ENCODE results near the gene SRGAP2B. TPM values are rescaled to one million over a fixed set of nuclear protein-coding genes. Genes with fewer than 3 reads are reported as not detected.
"Not testable (repeated sequence)": the region's sequence is repeated elsewhere in the genome, so short reads cannot be mapped to it uniquely, and the experiment has no call there.

Gene SRGAP2B
- total and polyA plus RNA-seq, 10 of the 15 experiments (the other 5 are each of a cell fraction or from before 2014, with no cell fraction given) = 1.2 to 8.9 (median 3.0) TPM

GRCh38 chr1:144936186-144936732, 158.9 kb downstream of the SRGAP2B start:
- intact Hi-C loops (cut with micrococcal nuclease; ENCODE audit: unreplicated experiment); H3K4me2 ChIP-seq (ENCODE audit: control insufficient read depth, insufficient read depth); H3K4me3 ChIP-seq; H3K9me3 ChIP-seq (replicated peaks; ENCODE audit: control insufficient read depth, insufficient read depth, low read length); SMC1A ChIA-PET (ENCODE audit: uncharacterized antibody, unreplicated experiment); POLR2A ChIA-PET; CTCF ChIA-PET; H2AFZ ChIP-seq (ENCODE audit: control insufficient read depth, low read depth, low read length); RAD21 ChIA-PET (ENCODE audit: unreplicated experiment); ATAC-seq; H3K27ac ChIP-seq (ENCODE audit: control insufficient read depth, insufficient read depth); DNase-seq (ENCODE audit: low read depth, low spot score); H3K27me3 ChIP-seq (replicated peaks in 1 of 2; ENCODE audit: control insufficient read depth in 2 of 2, insufficient read depth in 2 of 2, low read length in 1 of 2); H3K36me3 ChIP-seq (ENCODE audit: control insufficient read depth in 2 of 2, insufficient read depth in 2 of 2, low read length in 1 of 2); H3K4me1 ChIP-seq (ENCODE audit: control insufficient read depth, insufficient read depth, low read length); BruUV-seq (replicated peaks); H3K9ac ChIP-seq (ENCODE audit: control insufficient read depth, insufficient read depth, low read length); H3K79me2 ChIP-seq (ENCODE audit: control insufficient read depth, insufficient read depth, low read length); in situ Hi-C loops (cut with MboI); H4K20me1 ChIP-seq (ENCODE audit: control insufficient read depth, insufficient read depth); FAIRE-seq: not testable (repeated sequence)
- WGBS (ENCODE audit: insufficient coverage, insufficient replicate concordance, low lambda C conversion rate, missing lambda C conversion rate) = 100% methylated on average over 1 of the region's 4 CpGs

- H3K27me3 ChIP-seq (replicated peaks in 1 of 2; ENCODE audit: control insufficient read depth in 2 of 2, insufficient read depth in 2 of 2, low read length in 1 of 2); SMC1A ChIA-PET (ENCODE audit: uncharacterized antibody, unreplicated experiment); H3K4me1 ChIP-seq (ENCODE audit: control insufficient read depth, insufficient read depth, low read length); DNase-seq (ENCODE audit: low read depth, low spot score); CTCF ChIA-PET; POLR2A ChIA-PET; H3K36me3 ChIP-seq (ENCODE audit: control insufficient read depth in 2 of 2, insufficient read depth in 2 of 2, low read length in 1 of 2); H4K20me1 ChIP-seq (ENCODE audit: control insufficient read depth, insufficient read depth); H3K79me2 ChIP-seq (ENCODE audit: control insufficient read depth, insufficient read depth, low read length); H2AFZ ChIP-seq (ENCODE audit: control insufficient read depth, low read depth, low read length); H3K9me3 ChIP-seq (replicated peaks; ENCODE audit: control insufficient read depth, insufficient read depth, low read length); BruUV-seq (replicated peaks); ATAC-seq; FAIRE-seq; in situ Hi-C loops (cut with MboI); H3K27ac ChIP-seq (ENCODE audit: control insufficient read depth, insufficient read depth); intact Hi-C loops (cut with micrococcal nuclease; ENCODE audit: unreplicated experiment); H3K4me2 ChIP-seq (ENCODE audit: control insufficient read depth, insufficient read depth); H3K4me3 ChIP-seq; H3K9ac ChIP-seq (ENCODE audit: control insufficient read depth, insufficient read depth, low read length); RAD21 ChIA-PET (ENCODE audit: unreplicated experiment): not testable (repeated sequence)
- no CpG with 5 or more reads among the region's 3 CpGs for WGBS (ENCODE audit: insufficient coverage, insufficient replicate concordance, low lambda C conversion rate, missing lambda C conversion rate)
Observed at GRCh38 chr1:144935310-144935709, 159.8 kb downstream of the SRGAP2B start.

DNA sequence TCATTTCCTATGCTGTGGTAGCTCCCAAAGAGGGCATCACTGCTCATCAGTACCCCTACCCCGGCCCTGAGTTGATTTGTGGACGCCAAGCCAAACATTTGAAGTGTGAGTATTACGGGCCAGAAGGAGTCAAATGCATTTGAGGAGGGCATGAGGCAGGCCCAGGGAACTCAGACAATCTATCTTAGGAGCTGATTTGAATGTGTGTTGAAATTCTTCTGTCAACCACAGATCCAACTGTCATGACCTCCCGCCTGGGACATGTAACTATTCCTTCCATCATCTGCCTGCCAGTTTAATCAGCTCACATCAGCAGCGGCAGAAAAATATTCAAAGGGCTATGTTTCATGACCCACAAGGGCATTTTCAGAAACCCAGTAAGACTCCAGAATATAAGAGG, 162.1 kb downstream of the SRGAP2B start:
- ATAC-seq; H3K79me2 ChIP-seq (ENCODE audit: control insufficient read depth, insufficient read depth, low read length); H3K27me3 ChIP-seq (replicated peaks in 1 of 2; ENCODE audit: control insufficient read depth in 2 of 2, insufficient read depth in 2 of 2, low read length in 1 of 2); H3K4me3 ChIP-seq; H4K20me1 ChIP-seq (ENCODE audit: control insufficient read depth, insufficient read depth); H3K9me3 ChIP-seq (replicated peaks; ENCODE audit: control insufficient read depth, insufficient read depth, low read length); in situ Hi-C loops (cut with MboI); H3K27ac ChIP-seq (ENCODE audit: control insufficient read depth, insufficient read depth); CTCF ChIA-PET; DNase-seq (ENCODE audit: low read depth, low spot score); FAIRE-seq; SMC1A ChIA-PET (ENCODE audit: uncharacterized antibody, unreplicated experiment); H2AFZ ChIP-seq (ENCODE audit: control insufficient read depth, low read depth, low read length); intact Hi-C loops (cut with micrococcal nuclease; ENCODE audit: unreplicated experiment); H3K4me2 ChIP-seq (ENCODE audit: control insufficient read depth, insufficient read depth); H3K36me3 ChIP-seq (ENCODE audit: control insufficient read depth in 2 of 2, insufficient read depth in 2 of 2, low read length in 1 of 2); BruUV-seq (replicated peaks); H3K4me1 ChIP-seq (ENCODE audit: control insufficient read depth, insufficient read depth, low read length); RAD21 ChIA-PET (ENCODE audit: unreplicated experiment); H3K9ac ChIP-seq (ENCODE audit: control insufficient read depth, insufficient read depth, low read length); POLR2A ChIA-PET: not testable (repeated sequence)
- 84% methylated on average over 4 of the region's 5 CpGs for WGBS (ENCODE audit: insufficient coverage, insufficient replicate concordance, low lambda C conversion rate, missing lambda C conversion rate)

DNA sequence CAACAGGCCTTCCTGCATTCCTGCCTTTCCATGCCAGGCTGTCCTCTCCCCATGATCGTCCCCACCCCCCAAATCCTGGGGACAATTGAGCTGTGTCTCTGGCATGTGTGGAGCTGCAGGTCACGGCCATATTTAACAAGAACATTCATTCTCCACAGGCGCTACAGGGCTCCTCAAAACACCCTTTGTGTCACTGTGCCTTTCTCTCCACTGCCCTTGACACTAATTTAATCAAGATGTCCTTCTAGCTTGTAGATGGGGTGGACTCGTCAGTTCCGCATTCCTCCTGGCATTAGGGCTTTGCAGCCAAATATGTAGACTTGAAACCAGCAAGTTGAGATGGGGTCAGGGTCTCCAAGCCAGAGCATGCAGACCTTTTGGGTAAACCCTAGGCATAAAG, 163.0 kb downstream of the SRGAP2B start:
- H3K79me2 ChIP-seq (ENCODE audit: control insufficient read depth, insufficient read depth, low read length); ATAC-seq; in situ Hi-C loops (cut with MboI); FAIRE-seq; POLR2A ChIA-PET; H3K9me3 ChIP-seq (replicated peaks; ENCODE audit: control insufficient read depth, insufficient read depth, low read length); H3K27ac ChIP-seq (ENCODE audit: control insufficient read depth, insufficient read depth); H2AFZ ChIP-seq (ENCODE audit: control insufficient read depth, low read depth, low read length); H3K4me1 ChIP-seq (ENCODE audit: control insufficient read depth, insufficient read depth, low read length); DNase-seq (ENCODE audit: low read depth, low spot score); H4K20me1 ChIP-seq (ENCODE audit: control insufficient read depth, insufficient read depth); H3K36me3 ChIP-seq (ENCODE audit: control insufficient read depth in 2 of 2, insufficient read depth in 2 of 2, low read length in 1 of 2); RAD21 ChIA-PET (ENCODE audit: unreplicated experiment); H3K27me3 ChIP-seq (replicated peaks in 1 of 2; ENCODE audit: control insufficient read depth in 2 of 2, insufficient read depth in 2 of 2, low read length in 1 of 2); H3K4me3 ChIP-seq; BruUV-seq (replicated peaks); H3K9ac ChIP-seq (ENCODE audit: control insufficient read depth, insufficient read depth, low read length); intact Hi-C loops (cut with micrococcal nuclease; ENCODE audit: unreplicated experiment); SMC1A ChIA-PET (ENCODE audit: uncharacterized antibody, unreplicated experiment); H3K4me2 ChIP-seq (ENCODE audit: control insufficient read depth, insufficient read depth); CTCF ChIA-PET: not testable (repeated sequence)
- 79% methylated on average over 4 of the region's 5 CpGs for WGBS (ENCODE audit: insufficient coverage, insufficient replicate concordance, low lambda C conversion rate, missing lambda C conversion rate)

Measured in GM12878 (cell line).